Parathyroid adenoma (tissue), 2 donors: ENCODE data around the gene TRIM25.

Experiments used
- H2AFZ ChIP-seq: fragments of 300-600 bp; sonication (generic); one replicate; pipeline ENCODE4 v1.7.0; 2017; ENCODE audit warnings: antibody characterized with exemption, mild to moderate bottlenecking
- H3K27ac ChIP-seq: fragments of 300-600 bp; sonication (generic); one replicate; pipeline ENCODE4 v1.7.0; 2017
- H3K27me3 ChIP-seq: fragments of 300-600 bp; sonication (generic); one replicate; pipeline ENCODE4 v1.7.0; 2017; ENCODE audit warnings: low read length; ENCODE audit not compliant: control insufficient read depth, insufficient read depth
- H3K36me3 ChIP-seq: fragments of 300-600 bp; sonication (generic); one replicate; pipeline ENCODE4 v1.7.0; 2017; ENCODE audit warnings: low read length; ENCODE audit not compliant: control insufficient read depth, insufficient read depth
- H3K4me1 ChIP-seq: fragments of 300-600 bp; sonication (generic); one replicate; pipeline ENCODE4 v1.7.0; 2017; ENCODE audit warnings: control low read depth
- H3K4me2 ChIP-seq: fragments of 300-600 bp; sonication (generic); one replicate; pipeline ENCODE4 v1.7.0; 2017; ENCODE audit warnings: low read length
- H3K4me3 ChIP-seq: fragments of 300-600 bp; sonication (generic); one replicate; pipeline ENCODE4 v1.7.0; 2017; ENCODE audit warnings: low read depth, low read length
- H3K79me2 ChIP-seq: fragments of 300-600 bp; sonication (generic); one replicate; pipeline ENCODE4 v1.7.0; 2017; ENCODE audit warnings: control low read depth
- H3K9ac ChIP-seq: fragments of 300-600 bp; sonication (generic); one replicate; pipeline ENCODE4 v1.7.0; 2017; ENCODE audit warnings: mild to moderate bottlenecking
- H3K9me3 ChIP-seq: fragments of 300-600 bp; sonication (generic); one replicate; pipeline ENCODE4 v1.7.0; 2017; ENCODE audit warnings: low read length; ENCODE audit not compliant: control insufficient read depth
- CTCF ChIP-seq: fragments of 300-600 bp; sonication (generic); IDR thresholded peaks from one replicate; pipeline ENCODE4 v1.7.0; 2017; ENCODE audit warnings: antibody characterized with exemption, mild to moderate bottlenecking
- donor health status: primary hyperparathyroidism.

The TRIM25 gene

GRCh38 chr17:56887552-56888467 is 26.0 kb downstream of the TRIM25 start:
- Histone ChIP-seq H3K9ac (no peak overlapping the region), H3K36me3 (no peaks in the 10 kb centered on the region), H3K4me2 (no peak overlapping the region), H3K4me3 (no peak overlapping the region), H3K27me3 (no peaks in the 10 kb centered on the region), H3K79me2 (no peaks in the 10 kb centered on the region), H2AFZ (no peak overlapping the region), H3K9me3 (no peaks in the 10 kb centered on the region), H3K27ac (no peak overlapping the region), H3K4me1 (no peaks in the 10 kb centered on the region)
- TF ChIP-seq CTCF, result no peak

- Histone ChIP-seq H3K27ac (no peak overlapping the region), H3K9ac (no peak overlapping the region)
These were observed 26.7 kb downstream of the TRIM25 start for GRCh38 chr17:56887105-56887504.

GRCh38 chr17:56886288-56886731 is 27.5 kb downstream of the TRIM25 start:
- no peaks in the 10 kb centered on the region for H3K79me2 ChIP-seq
- H3K27ac ChIP-seq, result no peak overlapping the region
- no peak overlapping the region for H3K9ac ChIP-seq
- H3K9me3 ChIP-seq, result no peaks in the 10 kb centered on the region
- no peak overlapping the region for H3K4me2 ChIP-seq
- H2AFZ ChIP-seq, result no peak overlapping the region
- H3K36me3 ChIP-seq, result no peaks in the 10 kb centered on the region
- no peak overlapping the region for H3K4me3 ChIP-seq
- no peaks in the 10 kb centered on the region for H3K4me1 ChIP-seq
- no peak for TF ChIP-seq CTCF
- no peaks in the 10 kb centered on the region for H3K27me3 ChIP-seq

More at GRCh38 chr17:56887105-56887504, 26.7 kb downstream of the TRIM25 start:
- Histone ChIP-seq H3K36me3 (no peaks in the 10 kb centered on the region), H2AFZ (no peak overlapping the region), H3K79me2 (no peaks in the 10 kb centered on the region), H3K9me3 (no peaks in the 10 kb centered on the region), H3K4me1 (no peaks in the 10 kb centered on the region), H3K27me3 (no peaks in the 10 kb centered on the region), H3K4me3 (no peak overlapping the region), H3K4me2 (no peak overlapping the region)
- TF ChIP-seq CTCF, result no peak

- no peak overlapping the region for H3K9ac ChIP-seq
- H3K4me1 ChIP-seq, result no peaks in the 10 kb centered on the region
- H3K27ac ChIP-seq, result no peak overlapping the region
- H2AFZ ChIP-seq, result no peak overlapping the region
- H3K27me3 ChIP-seq, result no peaks in the 10 kb centered on the region
- no peak overlapping the region for H3K4me2 ChIP-seq
- no peak overlapping the region for H3K4me3 ChIP-seq
- TF ChIP-seq CTCF, result no peak
- H3K79me2 ChIP-seq, result no peaks in the 10 kb centered on the region
- H3K36me3 ChIP-seq, result no peaks in the 10 kb centered on the region
- no peaks in the 10 kb centered on the region for H3K9me3 ChIP-seq
These were observed 28.6 kb downstream of the TRIM25 start for GRCh38 chr17:56885312-56885657.
